IPS-18c (cell line): Measurements from ENCODE around the gene ZNF789.

Experiments used
- H3K4me3 ChIP-seq: 2 replicates; pipeline ENCODE4 v1.7.0; 2013; ENCODE audit warnings: low read depth, mild to moderate bottlenecking, low read length, moderate library complexity; ENCODE audit not compliant: insufficient read depth
- H3K9me3 ChIP-seq: one replicate; pipeline ENCODE4 v1.6.1; 2013; ENCODE audit warnings: mild to moderate bottlenecking, low read length, moderate library complexity; ENCODE audit not compliant: control insufficient read depth, insufficient read depth

The ZNF789 gene

GRCh38 chr7:99455874-99456273 is 16.8 kb upstream of the ZNF789 start:
- Histone ChIP-seq H3K4me3 (no peak overlapping the region), H3K9me3 (no peaks in the 10 kb centered on the region)

- Histone ChIP-seq H3K9me3 (no peaks in the 10 kb centered on the region), H3K4me3 (no peak overlapping the region)
Measured at GRCh38 chr7:99456288-99456687, 16.4 kb upstream of the ZNF789 start.

- H3K9me3 ChIP-seq, result no peaks in the 10 kb centered on the region
- H3K4me3 ChIP-seq, result no peak overlapping the region
Measured at GRCh38 chr7:99457050-99457649, 15.5 kb upstream of the ZNF789 start.

GRCh38 chr7:99457650-99458493 is 14.8 kb upstream of the ZNF789 start:
- no peak overlapping the region for H3K4me3 ChIP-seq
- H3K9me3 ChIP-seq, result no peaks in the 10 kb centered on the region

GRCh38 chr7:99459087-99459486 is 13.6 kb upstream of the ZNF789 start:
- no peak overlapping the region for H3K4me3 ChIP-seq
- H3K9me3 ChIP-seq, result no peaks in the 10 kb centered on the region

- Histone ChIP-seq H3K9me3 (no peaks in the 10 kb centered on the region), H3K4me3 (no peak overlapping the region)
Measured at GRCh38 chr7:99460651-99461050, 12.0 kb upstream of the ZNF789 start.

GRCh38 chr7:99461221-99461620 is 11.5 kb upstream of the ZNF789 start:
- no peak overlapping the region for H3K4me3 ChIP-seq
- H3K9me3 ChIP-seq, result no peaks in the 10 kb centered on the region

GRCh38 chr7:99465421-99465768 is 7.3 kb upstream of the ZNF789 start:
- no peaks in the 10 kb centered on the region for H3K9me3 ChIP-seq
- peak overlapping the region; percentile 82 for H3K4me3 ChIP-seq

GRCh38 chr7:99468336-99468918 is 4.3 kb upstream of the ZNF789 start:
- no peak overlapping the region for H3K4me3 ChIP-seq
- H3K9me3 ChIP-seq, result no peaks in the 10 kb centered on the region

GRCh38 chr7:99469381-99470065 is 3.2 kb upstream of the ZNF789 start:
- Histone ChIP-seq H3K9me3 (no peaks in the 10 kb centered on the region), H3K4me3 (peak overlapping the region; percentile 24)

- peak overlapping the region; percentile 100 for H3K4me3 ChIP-seq
- H3K9me3 ChIP-seq, result no peaks in the 10 kb centered on the region
Measured at GRCh38 chr7:99473315-99473596, 566 bp downstream of the ZNF789 start.

GRCh38 chr7:99476107-99476506 is 3.4 kb downstream of the ZNF789 start:
- Histone ChIP-seq H3K4me3 (no peak overlapping the region), H3K9me3 (no peaks in the 10 kb centered on the region)

- no peaks in the 10 kb centered on the region for H3K9me3 ChIP-seq
- H3K4me3 ChIP-seq, result no peak overlapping the region
Measured at GRCh38 chr7:99478464-99479440, 6.1 kb downstream of the ZNF789 start.

- Histone ChIP-seq H3K9me3 (no peaks in the 10 kb centered on the region), H3K4me3 (no peak overlapping the region)
Measured at GRCh38 chr7:99485094-99485493, 12.4 kb downstream of the ZNF789 start.

GRCh38 chr7:99489235-99489634 is 16.5 kb downstream of the ZNF789 start:
- peaks cover 6% of the 10 kb centered on the region for H3K9me3 ChIP-seq
- H3K4me3 ChIP-seq, result no peak overlapping the region

- H3K9me3 ChIP-seq, result peaks cover 8% of the 10 kb centered on the region
- no peak overlapping the region for H3K4me3 ChIP-seq
Measured at GRCh38 chr7:99490878-99491277, 18.2 kb downstream of the ZNF789 start.

- Histone ChIP-seq H3K9me3 (peaks cover 8% of the 10 kb centered on the region), H3K4me3 (no peak overlapping the region)
Measured at GRCh38 chr7:99493823-99494222, 21.1 kb downstream of the ZNF789 start.
